IMR-90 (cell line): ENCODE measurements around the gene SPTB. TPM values are rescaled to one million over a fixed set of nuclear protein-coding genes. Genes with fewer than 3 reads are reported as not detected.

Experiments used
- ATAC-seq: fragments of 200-7000 bp; cut with Tn5 transposase; 2 replicates; pipeline ENCODE4 v1.9.1; 2020; ENCODE audit warnings: low read depth, mild to moderate bottlenecking, moderate library complexity
- BruUV-seq: library from RNA; stranded (reverse); fragments of 400-500 nt; replicated peaks from 2 replicates; lab custom pipeline; 2021; lab: Mats Ljungman, UMichigan
- CTCF ChIA-PET: fragments of 300-600 bp; formaldehyde crosslinking; extraction: SDS; loops from one replicate; lab custom pipeline; 2021; ENCODE audit warnings: antibody characterized with exemption; lab: Yijun Ruan, JAX
- POLR2A ChIA-PET: fragments of 300-600 bp; sonication (Branson Sonifier 250); formaldehyde crosslinking; loops from one replicate; lab custom pipeline; 2022; ENCODE audit warnings: antibody characterized with exemption; ENCODE audit not compliant: unreplicated experiment; lab: Charles Lee
- DNase-seq: peaks from one replicate; pipeline ENCODE4 v3.0.0; 2013
- H2AFZ ChIP-seq: replicated peaks from 2 replicates; pipeline ENCODE3; 2013; ENCODE audit warnings: low read length, mild to moderate bottlenecking; ENCODE audit not compliant: poor library complexity
- H2AK5ac ChIP-seq: 2 replicates; pipeline ENCODE4 v1.6.1; 2013; ENCODE audit warnings: low read depth, low read length, inconsistent platforms
- H2AK9ac ChIP-seq: replicated peaks from 2 replicates; pipeline ENCODE3; 2013; ENCODE audit warnings: mild to moderate bottlenecking, low read depth, low read length, moderate library complexity; ENCODE audit not compliant: poor library complexity
- H2BK120ac ChIP-seq: 2 replicates; pipeline ENCODE4 v1.6.1; 2013; ENCODE audit warnings: low read depth, low read length, inconsistent platforms
- H2BK15ac ChIP-seq: 3 replicates; pipeline ENCODE4 v1.6.1; 2013; ENCODE audit warnings: low read depth, low read length, inconsistent platforms
- H2BK20ac ChIP-seq: 2 replicates; pipeline ENCODE4 v1.6.1; 2013; ENCODE audit warnings: low read depth, mild to moderate bottlenecking, inconsistent platforms, low read length, moderate library complexity
- H2BK5ac ChIP-seq: 2 replicates; pipeline ENCODE4 v1.6.1; 2013; ENCODE audit warnings: mild to moderate bottlenecking, low read depth, low read length, inconsistent platforms; ENCODE audit not compliant: poor library complexity, severe bottlenecking
- H3K14ac ChIP-seq: replicated peaks from 2 replicates; pipeline ENCODE4 v1.6.1; 2013; ENCODE audit warnings: low read depth, low read length, inconsistent platforms
- H3K18ac ChIP-seq: 2 replicates; pipeline ENCODE4 v1.6.1; 2013; ENCODE audit warnings: low read depth, low read length, control low read depth
- H3K23ac ChIP-seq: 2 replicates; pipeline ENCODE4 v1.6.1; 2013; ENCODE audit warnings: low read depth, low read length, inconsistent platforms
- H3K27ac ChIP-seq: 2 replicates; pipeline ENCODE4 v1.5.1; 2013; ENCODE audit warnings: mild to moderate bottlenecking, control low read depth, low read length; ENCODE audit not compliant: insufficient read depth
- H3K27me3 ChIP-seq: 2 replicates; pipeline ENCODE4 v1.6.1; 2013; ENCODE audit warnings: low read length; ENCODE audit not compliant: control insufficient read depth, insufficient read depth
- H3K36me3 ChIP-seq: 2 replicates; pipeline ENCODE4 v1.6.1; 2013; ENCODE audit warnings: low read length, mixed read lengths; ENCODE audit not compliant: control insufficient read depth, insufficient read depth
- H3K4ac ChIP-seq: 2 replicates; pipeline ENCODE4 v1.6.1; 2013; ENCODE audit warnings: low read depth, low read length, inconsistent platforms
- H3K4me1 ChIP-seq: 2 replicates; pipeline ENCODE4 v1.6.1; 2013; ENCODE audit warnings: low read length, mixed read lengths; ENCODE audit not compliant: control insufficient read depth, insufficient read depth
- H3K4me2 ChIP-seq: 2 replicates; pipeline ENCODE4 v1.6.1; 2013; ENCODE audit warnings: low read depth, mild to moderate bottlenecking, control low read depth, low read length, moderate library complexity
- H3K4me3 ChIP-seq: 2 replicates; pipeline ENCODE4 v1.5.1; 2013; ENCODE audit warnings: low read depth, mild to moderate bottlenecking, control low read depth, low read length, moderate library complexity; ENCODE audit not compliant: insufficient read depth
- H3K56ac ChIP-seq: 2 replicates; pipeline ENCODE4 v1.6.1; 2013; ENCODE audit warnings: low read length, inconsistent platforms; ENCODE audit not compliant: insufficient read depth; ENCODE audit errors: extremely low read depth
- H3K79me1 ChIP-seq, 2 experiments: 2 replicates each; pipeline ENCODE4 v1.6.1; 2013; ENCODE audit warnings: low read length in 2 of 2, inconsistent platforms in 1 of 2, low read depth in 1 of 2
- H3K9ac ChIP-seq: 2 replicates; pipeline ENCODE4 v1.6.1; 2013; ENCODE audit warnings: low read depth, low read length, control low read depth
- H3K9me1 ChIP-seq: 2 replicates; pipeline ENCODE4 v1.6.1; 2013; ENCODE audit warnings: low read length, inconsistent platforms; ENCODE audit not compliant: insufficient read depth
- H3K9me3 ChIP-seq: 2 replicates; pipeline ENCODE4 v1.6.1; 2013; ENCODE audit warnings: low read length; ENCODE audit not compliant: control insufficient read depth, insufficient read depth
- H4K20me1 ChIP-seq: 2 replicates; pipeline ENCODE4 v1.6.1; 2013; ENCODE audit warnings: low read length, inconsistent platforms; ENCODE audit not compliant: insufficient read depth
- H4K5ac ChIP-seq: 2 replicates; pipeline ENCODE4 v1.6.1; 2013; ENCODE audit warnings: mild to moderate bottlenecking, low read depth, low read length, control low read depth
- H4K8ac ChIP-seq, 2 experiments: 2 replicates each; pipeline ENCODE4 v1.6.1; 2013; ENCODE audit warnings: low read depth in 2 of 2, low read length in 2 of 2, control low read depth in 1 of 2, inconsistent platforms in 1 of 2
- H4K91ac ChIP-seq: 2 replicates; pipeline ENCODE4 v1.6.1; 2013; ENCODE audit warnings: low read depth, low read length, inconsistent platforms; ENCODE audit not compliant: insufficient read depth
- BHLHE40 ChIP-seq: fragments of 150-350 bp; IDR thresholded peaks from 2 replicates; pipeline ENCODE4 v1.6.1; 2016; ENCODE audit warnings: mild to moderate bottlenecking, low read depth, low read length
- CEBPB ChIP-seq: IDR thresholded peaks from 2 replicates; pipeline ENCODE4 v1.6.1; 2012; ENCODE audit warnings: low read depth, low read length, improper control_type of control experiment
- FOS ChIP-seq: fragments of 150-350 bp; IDR thresholded peaks from 2 replicates; pipeline ENCODE4 v1.6.1; 2016; ENCODE audit warnings: low read depth, low read length
- MAFK ChIP-seq: IDR thresholded peaks from 2 replicates; pipeline ENCODE4 v1.6.1; 2012; ENCODE audit warnings: low read depth, low read length, improper control_type of control experiment
- MAZ ChIP-seq: IDR thresholded peaks from 2 replicates; pipeline ENCODE4 v1.6.1; 2012; ENCODE audit warnings: low read depth, mild to moderate bottlenecking, low read length, improper control_type of control experiment, moderate library complexity, borderline replicate concordance
- NFE2L2 ChIP-seq: fragments of 150-350 bp; IDR thresholded peaks from 2 replicates; pipeline ENCODE4 v1.6.1; 2016; ENCODE audit warnings: low read depth, mild to moderate bottlenecking, low read length
- RAD21 ChIP-seq: IDR thresholded peaks from 2 replicates; pipeline ENCODE4 v1.6.1; 2012; ENCODE audit warnings: low read length, improper control_type of control experiment
- RCOR1 ChIP-seq: IDR thresholded peaks from 2 replicates; pipeline ENCODE4 v1.6.1; 2012; ENCODE audit warnings: mild to moderate bottlenecking, low read length, improper control_type of control experiment; ENCODE audit not compliant: insufficient replicate concordance
- RFX5 ChIP-seq: IDR thresholded peaks from 2 replicates; pipeline ENCODE4 v1.8.0; 2012; ENCODE audit warnings: low read depth, mild to moderate bottlenecking, low read length, moderate library complexity
- WGBS, 2 experiments: methylation state at CpG; one replicate each; pipeline versions ENCODE4 v1.1.5 to v1.1.7; 2013; ENCODE audit warnings: missing lambda C conversion rate in 2 of 2; ENCODE audit not compliant: insufficient read length in 1 of 2; ENCODE audit errors: extremely low coverage in 2 of 2; 5-methylcytosine and 5-hydroxymethylcytosine counted together
- dilution Hi-C: fragments of 300-500 bp; cut with HindIII; formaldehyde crosslinking; loops from one replicate; pipeline ENCODE4 v1.14.3; 2018; ENCODE audit warnings: low sequenced_read_pairs; ENCODE audit not compliant: unreplicated experiment
- in situ Hi-C: fragments of 300-500 bp; cut with MboI; formaldehyde crosslinking; loops from 3 replicates; pipeline ENCODE4 v1.14.3; 2019; ENCODE audit warnings: low sequenced_read_pairs, inconsistent platforms, mixed read lengths
- intact Hi-C: fragments of 100-400 bp; cut with micrococcal nuclease; formaldehyde crosslinking; loops from 2 replicates; pipeline ENCODE4 v1.10.0; 2022
- polyA plus RNA-seq, 3 experiments: library from polyadenylated mRNA; depleted of rRNA; stranded (reverse); fragments of >200 nt; gene quantifications; 2 replicates each; pipeline ENCODE4 v1.2.3, GENCODE V29; 2012; ENCODE audit warnings: low replicate concordance in 1 of 3
- total RNA-seq: library from RNA; depleted of rRNA; stranded (reverse); fragments of >200 nt; gene quantifications from 2 replicates; pipeline ENCODE4 v1.2.3, GENCODE V29; 2012
- TF ChIP-seq, protein P1 (sequence below): conservative IDR thresholded peaks from 2 replicates; pipeline ENCODE4 v1.5.1; 2012; ENCODE audit warnings: mild to moderate bottlenecking, low read depth, low read length, improper control_type of control experiment

The SPTB gene
- total and polyA plus RNA-seq, 2 of the 4 experiments (the other 2 are of a cell fraction): under 0.01 to 0.07 TPM

- TF ChIP-seq NFE2L2 (no peak), BHLHE40 (no peak), MAZ (no peak), CEBPB (no peak), RFX5 (no peak), MAFK (no peak), FOS (no peak), RAD21 (no peak), RCOR1 (no peak)
- TF ChIP-seq, protein P1, sequence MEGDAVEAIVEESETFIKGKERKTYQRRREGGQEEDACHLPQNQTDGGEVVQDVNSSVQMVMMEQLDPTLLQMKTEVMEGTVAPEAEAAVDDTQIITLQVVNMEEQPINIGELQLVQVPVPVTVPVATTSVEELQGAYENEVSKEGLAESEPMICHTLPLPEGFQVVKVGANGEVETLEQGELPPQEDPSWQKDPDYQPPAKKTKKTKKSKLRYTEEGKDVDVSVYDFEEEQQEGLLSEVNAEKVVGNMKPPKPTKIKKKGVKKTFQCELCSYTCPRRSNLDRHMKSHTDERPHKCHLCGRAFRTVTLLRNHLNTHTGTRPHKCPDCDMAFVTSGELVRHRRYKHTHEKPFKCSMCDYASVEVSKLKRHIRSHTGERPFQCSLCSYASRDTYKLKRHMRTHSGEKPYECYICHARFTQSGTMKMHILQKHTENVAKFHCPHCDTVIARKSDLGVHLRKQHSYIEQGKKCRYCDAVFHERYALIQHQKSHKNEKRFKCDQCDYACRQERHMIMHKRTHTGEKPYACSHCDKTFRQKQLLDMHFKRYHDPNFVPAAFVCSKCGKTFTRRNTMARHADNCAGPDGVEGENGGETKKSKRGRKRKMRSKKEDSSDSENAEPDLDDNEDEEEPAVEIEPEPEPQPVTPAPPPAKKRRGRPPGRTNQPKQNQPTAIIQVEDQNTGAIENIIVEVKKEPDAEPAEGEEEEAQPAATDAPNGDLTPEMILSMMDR: no peak
- Histone ChIP-seq H3K23ac (no peak overlapping the region), H2BK15ac (no peak overlapping the region), H2AK9ac (no peak overlapping the region), H3K4me3 (no peak overlapping the region), H3K9me3 (no peaks in the 10 kb centered on the region), H4K8ac (no peak overlapping the region), H2AK5ac (no peak overlapping the region), H3K9ac (no peak overlapping the region), H2BK20ac (no peak overlapping the region), H2AFZ (no peak overlapping the region), H3K4me1 (no peaks in the 10 kb centered on the region), H3K27me3 (no peaks in the 10 kb centered on the region), H3K9me1 (peaks cover 2% of the 10 kb centered on the region; the same call in 1 of the 2 replicates), H4K91ac (no peak overlapping the region), H3K14ac (no peak overlapping the region), H4K20me1 (no peaks in the 10 kb centered on the region), H3K27ac (no peak overlapping the region), H3K56ac (no peak overlapping the region), H4K5ac (no peak overlapping the region), H3K18ac (no peak overlapping the region), H3K4me2 (no peak overlapping the region), H2BK120ac (no peak overlapping the region), H3K36me3 (peaks cover 22% of the 10 kb centered on the region), H2BK5ac (no peak overlapping the region), H3K79me1 (no peaks in the 10 kb centered on the region), H3K4ac (no peak overlapping the region)
- no TSS peak for BruUV-seq
- DNase-seq (no peak), ATAC-seq (no peak)
- intact Hi-C loops (no loop called here), in situ Hi-C loops (no loop called here), dilution Hi-C loops (no loop called here)
- WGBS, 2 experiments: no CpG with 5 or more reads among the region's 11 CpGs
- CTCF ChIA-PET: no interaction called here
- POLR2A ChIA-PET: no interaction called here
Measured at GRCh38 chr14:64733321-64733720, 146.4 kb downstream of the SPTB start.
